ENCODE measurements around the gene NDUFV1.

Gene NDUFV1

DNA sequence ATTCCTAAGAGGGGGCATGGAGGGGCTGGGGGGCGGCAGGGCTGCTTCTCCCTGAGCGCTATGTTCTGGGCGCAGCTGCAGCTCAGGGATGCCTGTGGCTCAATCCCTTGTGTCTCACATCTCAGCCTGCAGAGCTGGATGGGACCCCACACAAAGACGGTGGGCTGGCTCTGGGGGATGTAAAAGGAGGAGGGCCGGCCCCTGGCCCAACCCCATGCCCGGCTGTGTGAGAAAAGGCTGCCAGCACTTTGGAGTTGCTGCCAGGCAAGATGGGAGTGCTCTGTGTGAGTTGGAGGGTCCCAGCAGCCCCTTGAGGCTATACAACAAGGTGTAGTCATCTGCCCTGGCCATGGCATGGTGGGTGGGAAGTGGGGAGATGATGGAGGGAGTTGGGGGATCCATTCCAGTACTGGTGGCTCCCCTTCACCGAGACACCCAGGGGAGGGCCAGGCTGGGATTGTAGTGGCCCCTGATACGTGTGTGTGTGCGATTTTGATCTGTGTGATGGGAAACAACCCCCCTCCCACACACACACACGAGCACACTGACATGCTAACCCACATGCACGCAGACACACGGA is 34.1 kb downstream of the NDUFV1 start:
- no peak for DNase-seq

DNA sequence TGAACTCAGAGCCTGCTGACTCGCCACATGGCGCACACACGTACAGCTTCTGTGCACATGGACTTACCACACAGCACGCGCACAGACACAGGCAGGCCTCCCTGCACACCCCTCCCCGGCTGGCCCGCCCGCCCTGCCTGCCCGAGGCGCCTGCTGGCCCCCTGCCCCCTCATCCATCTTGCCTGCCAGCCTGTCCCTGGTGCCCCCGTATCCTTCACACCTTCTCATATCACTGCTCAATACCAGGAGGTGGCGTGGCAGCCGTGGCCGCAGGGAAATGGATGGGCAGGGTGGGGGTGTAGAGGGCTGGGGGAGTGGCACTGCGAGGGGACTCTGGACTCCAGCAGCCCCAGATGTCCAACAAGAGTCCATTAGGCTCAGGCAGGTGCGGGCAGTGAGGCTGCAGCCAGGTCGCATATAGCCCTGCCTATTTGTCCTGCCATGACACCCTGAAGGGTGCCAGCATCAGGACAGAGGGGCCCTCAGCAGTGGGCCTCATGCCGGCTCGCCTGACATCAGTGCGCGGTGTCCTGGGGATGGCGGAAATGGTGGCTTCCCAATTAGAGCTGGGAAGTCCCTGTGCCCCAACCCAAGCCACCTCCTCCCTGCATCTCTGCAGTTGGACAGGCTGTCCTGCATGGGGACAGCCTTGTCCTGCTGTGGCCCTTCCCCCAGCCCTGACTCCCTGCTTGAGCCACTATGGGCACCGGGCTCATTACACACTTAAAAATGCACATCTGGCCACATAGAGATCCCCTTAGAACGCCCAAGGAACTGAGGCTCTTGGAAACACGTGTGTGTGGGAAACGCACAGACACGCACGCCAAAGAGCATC is 34.8 kb downstream of the NDUFV1 start:
- no peak for DNase-seq

DNA sequence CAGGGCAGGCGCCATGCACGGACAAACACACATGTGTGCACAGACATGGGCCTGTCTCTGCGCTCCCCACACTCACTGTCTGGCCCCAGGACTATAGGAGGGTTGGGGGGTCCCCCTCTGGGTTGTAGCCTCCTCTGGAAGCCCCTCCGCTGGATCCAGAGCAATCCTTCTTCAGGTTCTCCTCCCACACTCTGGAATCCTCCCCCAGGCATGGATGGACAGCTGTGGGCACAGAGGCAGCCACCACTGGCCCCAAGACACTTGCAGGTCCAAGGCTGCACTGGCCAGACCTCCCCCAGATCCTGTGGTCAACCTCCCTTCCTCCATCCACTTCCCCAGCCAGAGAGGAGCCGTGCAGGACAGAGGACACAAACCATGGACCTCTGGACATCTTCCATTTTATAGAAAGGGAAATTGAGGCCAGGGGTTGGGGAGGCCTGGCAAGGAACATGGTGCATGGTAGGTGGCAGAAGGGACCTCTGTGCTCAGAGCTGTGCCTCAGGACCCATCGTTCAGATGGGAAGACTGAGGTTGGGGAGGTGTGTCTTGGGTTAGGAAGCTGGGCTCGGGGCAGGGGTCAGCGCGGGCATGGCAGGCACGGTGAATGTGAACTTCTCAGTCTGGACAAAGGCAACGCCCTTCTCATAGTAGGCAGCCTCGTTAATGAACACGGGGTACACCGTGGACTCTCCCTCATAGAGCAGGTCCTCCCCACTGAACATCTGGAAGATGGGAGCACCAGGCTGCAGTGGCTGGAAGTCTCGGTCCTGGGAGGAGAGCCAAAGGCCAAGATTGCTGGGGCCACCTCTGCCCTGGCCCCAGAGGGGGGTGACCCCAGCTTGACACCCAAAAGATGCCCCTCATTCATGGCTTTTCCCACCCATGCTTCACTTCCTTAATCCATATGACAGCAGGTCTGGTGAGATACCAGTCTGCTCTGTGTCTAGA is 35.7 kb downstream of the NDUFV1 start:
- no peak for DNase-seq

DNA sequence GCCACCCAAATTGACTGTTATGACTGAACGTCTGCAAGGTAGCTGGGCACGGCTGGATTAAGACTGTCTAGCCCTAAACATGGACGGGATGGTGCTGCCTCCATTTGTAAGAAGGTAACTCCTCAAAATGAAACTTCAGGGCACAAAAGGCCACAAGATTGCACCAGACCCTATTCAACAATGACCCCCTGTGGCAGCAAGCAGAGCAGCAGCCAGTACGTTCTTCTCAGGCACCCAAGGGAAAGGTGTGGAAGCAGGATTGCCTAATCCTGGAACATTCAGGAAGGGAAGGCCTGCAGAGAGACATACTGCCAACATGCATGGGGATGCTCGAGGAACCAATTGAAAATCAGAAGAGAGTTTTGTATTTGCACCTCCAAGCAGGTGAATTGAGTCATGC is 37.3 kb downstream of the NDUFV1 start:
- no peak for DNase-seq

DNA sequence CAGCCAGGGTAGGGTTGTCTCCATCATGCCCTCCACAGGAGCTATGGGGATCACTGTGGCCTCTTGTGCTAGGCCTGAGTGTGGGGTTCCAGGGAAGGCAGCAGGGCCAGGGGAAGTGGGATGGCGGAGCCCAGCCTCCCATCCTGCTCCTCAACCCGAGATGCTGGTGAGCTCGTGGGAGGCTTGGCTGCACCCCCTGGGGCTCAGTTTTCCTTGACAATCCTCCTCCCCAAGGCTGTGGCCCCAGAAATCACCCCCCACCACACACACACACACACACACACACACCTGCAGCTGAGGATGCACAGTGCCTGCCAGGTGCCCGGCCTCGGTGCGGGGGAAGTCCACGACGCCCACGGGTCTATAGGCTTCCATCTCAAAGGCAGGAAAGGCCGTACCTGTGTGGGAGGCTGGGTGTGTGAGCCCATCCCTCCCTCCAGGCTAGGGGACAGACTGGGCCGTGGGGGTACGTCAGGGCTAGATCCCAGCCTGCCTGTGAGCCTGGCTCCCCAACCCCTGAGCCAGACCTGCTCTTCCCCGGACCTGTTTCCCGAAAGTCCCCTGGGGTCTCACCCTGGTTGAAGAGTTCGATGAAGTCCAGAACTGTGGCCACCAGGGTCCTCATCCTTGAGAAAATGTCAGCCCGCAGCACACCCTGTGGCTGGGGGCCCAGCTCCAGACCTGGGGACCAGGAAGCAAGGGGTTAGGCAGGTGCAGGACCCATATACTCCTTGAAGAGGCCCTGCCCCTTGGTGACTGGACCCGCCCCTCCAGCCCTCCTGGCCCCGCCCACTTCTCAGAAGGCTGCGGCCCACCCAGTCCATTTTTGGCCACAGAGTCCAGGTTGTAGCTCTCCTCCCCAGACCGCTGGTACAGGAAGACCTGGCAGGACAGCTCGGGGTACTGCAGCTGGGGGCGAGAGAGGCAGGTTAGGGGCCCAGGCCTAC is 38.0 kb downstream of the NDUFV1 start:
- DNase-seq: no peak

DNA sequence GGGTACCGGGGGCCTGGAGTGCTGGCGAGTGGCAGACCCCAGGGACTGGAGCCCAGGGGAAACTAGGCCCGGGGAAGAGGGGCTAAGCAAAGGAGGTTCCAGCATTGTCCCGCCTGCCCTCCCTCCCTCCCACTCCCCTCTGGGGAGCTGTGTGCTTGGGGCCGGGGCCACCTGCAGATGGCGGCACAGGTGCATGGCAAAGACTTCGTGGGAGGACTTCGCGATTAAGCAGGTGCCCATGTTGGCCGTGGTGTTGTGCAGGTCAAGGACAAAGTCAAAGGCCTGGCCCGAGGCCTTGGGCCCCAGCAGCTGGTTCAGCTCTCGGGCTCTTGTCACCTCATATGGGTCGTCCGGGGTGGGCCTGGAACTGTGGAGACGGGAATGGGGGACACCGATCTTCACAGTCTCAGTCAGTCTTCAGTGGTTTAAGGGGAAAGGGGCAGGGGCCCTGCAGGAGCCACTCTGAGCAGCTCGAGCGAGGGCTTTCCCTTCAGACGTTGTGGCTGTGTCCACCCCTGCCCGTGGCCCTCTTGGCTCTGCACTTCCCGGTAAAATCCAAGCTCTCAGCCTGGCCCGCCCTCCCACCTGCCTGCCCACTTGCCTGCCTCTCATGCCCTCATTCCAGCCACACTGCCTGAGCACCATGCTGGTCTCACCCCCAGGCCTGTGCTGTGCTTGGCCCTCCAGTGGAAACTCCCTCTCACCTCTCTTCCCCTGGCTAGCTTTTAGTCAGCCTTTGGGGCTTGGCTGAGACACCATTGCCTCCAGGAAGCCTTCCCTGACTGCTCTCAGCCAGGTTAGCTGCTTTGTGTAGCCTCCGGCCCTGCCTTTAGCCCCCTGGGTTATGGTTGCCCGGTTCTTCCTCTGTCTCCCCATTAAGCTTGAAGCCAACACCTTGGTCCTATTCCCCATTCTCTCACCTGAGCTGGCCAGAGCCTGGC is 39.1 kb downstream of the NDUFV1 start:
- DNase-seq: no peak

DNA sequence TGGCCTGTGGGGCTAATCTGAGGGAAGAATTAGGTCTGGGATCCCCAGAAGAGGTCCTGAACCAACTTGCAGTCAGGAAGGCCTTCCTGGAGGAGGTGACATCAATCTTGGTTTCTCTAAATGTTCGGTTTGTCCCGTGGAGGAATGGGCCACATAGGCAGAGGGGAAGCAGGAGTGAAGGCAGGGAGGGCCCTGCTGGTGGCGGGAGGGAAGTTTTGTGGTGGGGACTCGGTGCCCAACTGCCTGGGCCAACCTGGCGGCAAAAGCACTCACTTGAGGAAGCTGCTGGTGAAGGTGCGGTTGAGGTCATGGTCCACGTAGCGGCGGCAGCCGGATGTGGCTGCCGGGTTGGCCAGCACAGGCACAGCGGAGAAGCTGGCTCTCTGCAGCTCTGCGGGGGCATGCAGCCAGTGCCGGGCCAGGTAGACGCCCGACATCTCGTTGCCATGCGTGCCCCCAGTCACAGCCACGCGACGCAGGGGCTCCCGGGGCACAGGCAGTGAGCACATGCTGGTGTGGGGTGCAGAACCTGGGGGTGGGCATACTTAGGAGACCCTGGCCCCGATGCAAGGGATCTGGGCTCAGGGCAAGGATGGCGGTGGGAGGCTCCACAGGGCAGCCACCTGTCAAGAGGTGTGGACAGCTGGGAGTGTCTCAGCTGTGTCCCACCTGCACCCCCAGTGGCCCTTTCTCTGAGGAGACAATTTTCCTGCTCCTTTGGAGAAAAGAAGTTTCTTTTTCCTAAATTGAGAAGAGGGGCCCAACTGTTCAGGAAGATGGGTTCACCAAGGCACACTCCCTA is 40.0 kb downstream of the NDUFV1 start:
- peak; percentile 23 for DNase-seq

DNA sequence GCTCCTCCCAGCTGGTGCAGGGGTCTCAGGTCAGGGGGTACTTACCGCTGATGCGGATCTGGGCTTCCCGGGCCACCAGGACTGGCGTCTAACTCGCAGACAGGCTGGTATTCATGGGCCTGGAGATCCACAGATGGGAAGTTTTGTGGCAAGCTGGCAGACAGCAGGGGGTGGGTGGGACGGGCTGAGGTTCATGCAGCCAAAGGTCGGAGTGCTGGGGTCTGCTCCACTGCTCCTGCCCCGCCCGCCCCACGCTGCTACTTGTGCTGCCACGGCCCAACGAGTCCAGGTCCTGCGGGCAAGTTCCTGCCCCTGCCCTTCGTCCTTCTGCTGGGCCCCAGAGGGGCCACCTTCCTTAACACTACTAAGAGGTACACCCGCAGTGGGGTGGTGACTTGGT is 40.7 kb downstream of the NDUFV1 start:
- no peak for DNase-seq

DNA sequence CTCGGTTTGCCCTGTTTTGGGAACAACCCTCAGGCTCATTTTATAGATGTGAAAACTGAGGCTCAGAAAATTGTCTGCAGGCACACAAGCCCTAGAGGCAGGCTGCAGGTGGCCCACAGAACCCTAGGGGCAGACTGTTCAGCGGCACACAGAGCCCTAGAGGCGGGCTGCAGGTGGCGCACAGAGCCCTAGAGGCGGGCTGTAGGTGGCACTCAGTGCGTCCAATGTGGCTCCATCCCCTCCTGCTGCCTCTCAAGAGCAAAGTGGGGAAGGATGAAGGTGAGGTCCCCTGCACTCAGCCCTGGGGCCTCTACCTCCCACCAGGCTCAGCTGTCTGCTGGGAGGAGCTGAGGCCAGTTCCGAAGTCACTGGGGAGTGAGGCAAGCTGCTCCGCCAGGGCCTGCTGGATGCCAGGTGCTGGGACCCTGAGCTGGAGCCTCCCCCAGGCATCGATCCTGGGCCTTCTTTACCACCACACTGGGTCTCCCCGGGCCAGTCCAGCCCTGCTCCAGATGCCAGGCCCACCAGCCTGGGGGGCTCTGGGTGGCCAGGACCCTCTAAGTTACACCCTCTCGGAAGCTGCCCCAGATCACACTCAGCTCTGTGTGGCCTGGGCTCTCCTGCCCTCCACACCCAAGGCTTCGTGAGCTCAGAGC is 41.5 kb downstream of the NDUFV1 start:
- peak; percentile 29 for DNase-seq

DNA sequence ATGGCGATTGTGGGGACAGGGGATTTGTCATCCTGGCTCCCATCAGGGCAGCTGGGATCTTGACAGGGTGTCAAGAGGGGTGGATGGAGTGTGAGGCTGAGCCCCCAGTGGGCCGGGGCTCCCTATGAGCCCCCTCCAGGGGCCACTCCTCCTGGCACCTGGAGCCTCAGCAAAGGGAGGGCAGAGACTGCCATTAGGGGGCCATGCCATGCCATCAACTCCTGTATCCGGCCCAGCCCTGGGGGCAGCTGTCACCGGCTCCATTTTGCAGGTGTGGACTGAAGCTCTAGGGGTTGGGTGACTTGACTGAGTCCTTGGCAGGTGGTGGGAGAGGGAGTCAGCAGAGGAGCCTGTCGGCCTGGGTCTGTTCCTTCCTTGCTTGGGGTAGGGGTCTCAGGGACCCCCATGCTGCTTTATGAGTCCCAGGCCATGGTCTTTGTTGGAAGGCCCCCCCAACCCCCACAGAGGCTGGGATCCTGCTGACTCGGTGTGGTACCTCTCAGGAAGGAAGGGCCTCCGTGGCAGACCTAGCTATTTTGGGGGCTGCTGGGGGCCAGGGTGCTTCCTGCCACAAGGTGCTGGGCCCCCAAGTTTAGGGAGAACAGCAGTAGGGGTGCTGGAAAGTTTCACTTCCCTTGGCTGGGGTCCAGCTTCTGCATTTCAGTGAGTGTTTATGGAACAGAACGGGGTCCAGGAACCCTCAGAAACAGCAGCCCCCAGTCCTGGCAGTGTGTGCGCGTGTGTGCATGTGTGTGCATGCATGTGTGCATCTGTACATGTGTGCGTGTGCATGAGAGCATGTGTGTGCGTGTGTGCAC is 42.3 kb downstream of the NDUFV1 start:
- no peak for DNase-seq

DNA sequence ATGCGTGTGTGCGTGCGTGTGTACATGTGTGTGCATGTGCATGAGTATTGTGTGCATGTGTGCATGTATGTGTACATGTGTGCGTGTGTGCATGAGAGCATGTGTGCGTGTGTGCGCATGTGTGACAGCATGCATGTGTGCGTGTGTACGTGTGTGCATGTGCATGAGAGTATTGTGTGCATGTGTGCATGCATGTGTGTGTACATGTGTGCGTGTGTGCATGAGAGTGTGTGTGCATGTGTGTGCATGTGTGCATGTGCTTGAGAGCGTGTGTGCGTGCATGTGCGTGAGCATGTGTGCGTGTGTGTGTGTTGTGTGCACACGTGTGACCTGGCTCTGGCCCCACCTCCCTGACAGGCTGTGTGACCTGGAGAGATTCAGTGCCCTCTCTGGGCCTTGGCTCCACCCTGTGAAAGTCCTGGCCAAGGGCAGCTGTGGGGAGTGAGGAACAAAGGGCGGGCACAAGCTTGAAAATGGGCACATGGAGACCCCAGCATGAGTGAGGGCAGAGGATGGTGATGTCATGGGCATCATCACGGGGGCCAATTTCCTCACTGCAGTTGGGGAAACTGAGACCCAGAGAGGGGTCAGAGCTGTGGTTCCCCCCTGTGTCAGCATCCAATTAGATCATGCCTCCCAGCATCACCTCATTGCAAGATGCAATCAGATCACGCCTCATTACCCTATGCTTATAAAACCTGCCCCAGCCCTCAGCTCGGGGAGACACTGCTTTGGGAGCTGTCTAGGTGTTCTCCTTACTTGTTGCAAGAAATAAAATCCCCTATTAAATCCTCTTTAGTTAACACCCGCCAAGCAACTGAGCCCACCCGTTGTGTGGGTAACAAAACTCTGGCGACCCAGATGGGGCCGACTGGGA is 43.1 kb downstream of the NDUFV1 start:
- DNase-seq: no peak

DNA sequence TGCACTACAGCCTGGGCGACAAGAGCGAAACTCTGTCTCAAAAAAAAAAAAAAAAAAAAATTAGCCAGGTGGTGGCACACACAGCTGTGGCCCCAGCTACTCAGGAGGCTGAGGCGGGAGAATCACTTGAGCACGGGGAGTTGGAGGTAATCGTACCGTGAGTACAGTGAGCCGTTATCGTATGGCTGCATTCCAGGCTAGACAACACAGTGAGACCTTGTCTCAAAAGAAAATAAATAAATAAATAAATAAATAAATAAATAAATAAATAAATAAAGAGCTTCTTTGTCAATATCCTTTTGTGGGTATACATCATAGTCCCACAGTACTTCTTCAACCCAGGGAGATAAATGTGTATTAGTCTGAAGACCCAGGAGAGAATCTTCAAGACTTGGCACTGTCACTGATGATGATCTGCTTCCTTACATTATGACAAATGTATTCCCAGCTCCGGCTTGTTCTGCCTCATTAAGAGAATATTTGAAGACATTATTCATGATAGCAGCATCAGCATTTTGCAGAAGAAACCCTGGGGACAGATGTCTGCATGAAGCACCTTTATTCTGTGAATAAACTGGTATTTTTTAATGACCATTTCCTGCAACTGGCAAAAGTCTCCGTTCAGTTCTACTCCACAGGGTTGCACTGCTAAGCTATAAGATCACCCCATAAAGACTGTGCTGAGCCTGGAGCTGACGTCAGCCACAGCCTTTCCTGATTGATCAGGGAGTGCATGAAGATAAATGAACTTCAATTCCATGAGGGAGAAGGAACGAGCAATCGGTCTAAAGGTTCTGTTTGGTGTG is 45.4 kb downstream of the NDUFV1 start:
- no peak for DNase-seq

DNA sequence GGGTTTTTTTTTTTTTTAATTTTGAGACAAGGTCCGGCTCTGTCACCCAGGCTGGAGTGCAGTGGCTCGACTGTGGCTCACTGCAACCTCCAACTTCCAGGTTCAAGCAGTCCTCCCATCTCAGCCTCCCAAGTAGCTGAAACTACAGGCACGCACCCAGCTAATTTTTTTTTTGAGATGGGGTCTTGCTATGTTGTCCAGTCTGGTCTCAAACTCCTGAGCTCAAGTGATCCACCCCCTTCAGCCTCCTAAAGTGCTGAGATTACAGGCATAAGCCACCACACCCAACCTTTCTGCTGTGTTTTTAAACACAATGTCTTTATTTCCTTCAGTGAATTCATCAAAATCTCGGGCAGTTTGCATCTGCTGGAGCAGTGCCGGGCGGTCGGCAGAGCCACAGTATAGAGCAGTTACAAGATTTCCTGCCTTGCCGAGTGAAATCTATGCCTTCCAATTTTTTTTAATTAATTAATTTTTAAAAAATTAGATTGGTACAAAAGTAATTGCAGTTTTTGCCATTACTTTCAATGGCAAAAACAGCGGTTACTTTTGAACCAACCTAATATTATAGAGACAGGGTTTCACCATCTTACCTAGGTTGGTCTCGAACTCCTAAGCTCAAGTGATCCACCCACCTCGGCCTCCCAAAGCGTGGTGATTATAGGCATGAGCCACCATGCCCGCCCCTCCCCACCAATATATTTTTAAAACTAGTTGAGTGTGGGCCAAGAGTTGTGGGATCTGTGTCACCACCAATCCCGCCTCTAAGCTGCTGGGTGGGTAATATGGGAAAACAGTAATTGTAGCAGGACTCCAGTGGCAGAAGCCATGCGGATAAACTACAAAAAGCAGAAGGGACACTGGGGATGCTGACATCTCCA is 46.5 kb downstream of the NDUFV1 start:
- no peak for DNase-seq

DNA sequence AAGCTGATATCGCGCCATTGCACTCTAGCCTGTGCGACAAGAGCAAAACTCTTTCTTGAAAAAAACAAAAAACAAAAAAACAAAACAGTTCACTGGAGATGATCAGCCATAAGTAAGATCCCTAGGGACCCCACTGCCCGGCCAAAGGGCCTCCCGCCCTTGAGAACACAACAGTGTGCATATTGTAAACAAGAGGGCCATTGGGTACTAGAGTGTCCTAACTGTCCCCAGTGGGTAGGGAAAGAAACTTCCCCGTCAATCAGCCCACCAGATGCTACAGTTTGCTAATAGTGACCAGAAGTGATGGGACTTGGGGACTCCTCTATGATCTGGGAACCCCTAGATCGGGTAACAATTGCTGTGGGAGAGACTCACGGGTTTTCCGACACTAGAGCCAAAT is 47.5 kb downstream of the NDUFV1 start:
- no peak for DNase-seq

DNA sequence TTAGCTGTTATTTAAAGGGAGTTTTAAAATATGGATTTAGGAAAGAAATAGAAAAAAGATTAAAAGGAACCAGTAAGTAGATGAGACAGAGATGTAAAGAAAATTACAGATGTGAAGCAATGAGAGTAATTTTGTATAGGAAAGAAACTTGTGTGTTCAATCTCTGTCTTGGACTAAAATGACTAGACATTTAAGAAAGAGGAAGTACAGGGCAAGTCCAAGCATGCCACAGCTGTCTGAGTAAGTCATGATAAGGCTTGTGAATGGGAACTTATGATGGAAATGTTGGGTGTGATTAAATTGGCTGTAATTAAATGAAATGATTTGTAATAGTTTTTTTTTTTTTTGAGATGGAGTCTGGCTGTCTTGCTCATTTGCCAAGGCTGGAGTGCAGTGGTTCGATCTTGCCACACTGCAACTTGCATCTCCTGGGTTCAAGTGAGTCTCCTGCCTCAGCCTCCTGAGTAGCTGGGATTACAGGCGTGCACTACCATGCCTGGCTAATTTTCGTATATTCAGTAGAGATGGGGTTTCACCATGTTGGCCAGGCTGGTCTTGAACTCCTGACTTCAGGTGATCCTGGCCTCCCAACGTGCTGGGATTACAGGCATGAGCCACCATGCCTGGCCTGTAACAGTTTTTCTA is 49.7 kb downstream of the NDUFV1 start:
- DNase-seq: no peak

Measured in activated effector memory CD4-positive, alpha-beta T cell treated with Interleukin-2 at 50 U/mL for 16 hours (primary cell).